NB4 (cell line): ENCODE results near the gene LAG3.

Experiments
- DNase-seq: peaks from one replicate; pipeline ENCODE4 v3.0.0; 2010; ENCODE audit warnings: low read depth
- H3K4me3 ChIP-seq: one replicate; pipeline ENCODE4 v1.5.1; 2011; ENCODE audit warnings: mild to moderate bottlenecking, low read depth, low read length, moderate library complexity
- CTCF ChIP-seq: IDR thresholded peaks from one replicate; pipeline ENCODE4 v1.5.1; 2012; ENCODE audit warnings: low read depth, low read length
- MAX ChIP-seq: IDR thresholded peaks from 2 replicates; pipeline ENCODE4 v1.6.1; 2011; ENCODE audit warnings: low read depth, low read length
- MYC ChIP-seq: IDR thresholded peaks from 2 replicates; pipeline ENCODE4 v1.6.1; 2011; ENCODE audit warnings: low read depth, low read length
- POLR2A ChIP-seq: IDR thresholded peaks from 2 replicates; pipeline ENCODE4 v1.6.1; 2011; ENCODE audit warnings: mild to moderate bottlenecking; ENCODE audit not compliant: insufficient read length; ENCODE audit errors: extremely low read depth

Gene LAG3

GRCh38 chr12:6752921-6753771 lies 19.2 kb upstream of the LAG3 start, which contains the start of gene MLF2:
MLF2 (minus strand) TSS chr12:6753141; CDS start chr12:6752334, 807 bp downstream.
- H3K4me3 ChIP-seq: peak within 1 kb of the TSS; percentile 83
- DNase-seq: peak; percentile 98
- peak; percentile 87 for TF ChIP-seq CTCF
- peak; percentile 74 for TF ChIP-seq MYC
- peak; percentile 89 for TF ChIP-seq POLR2A
- TF ChIP-seq MAX: peak; percentile 55

GRCh38 chr12:6753772-6754356 lies 18.5 kb upstream of the LAG3 start:
- no peak overlapping the region for H3K4me3 ChIP-seq
- DNase-seq: no peak
- no peak for TF ChIP-seq POLR2A
- TF ChIP-seq MYC: no peak
- TF ChIP-seq MAX: no peak
- TF ChIP-seq CTCF: no peak

- no peak for TF ChIP-seq CTCF
- TF ChIP-seq MYC: no peak
- TF ChIP-seq POLR2A: no peak
- no peak for TF ChIP-seq MAX
- no peak overlapping the region for H3K4me3 ChIP-seq
- no peak for DNase-seq
Measured at GRCh38 chr12:6754411-6754810, 17.9 kb upstream of the LAG3 start.

GRCh38 chr12:6757028-6757690 lies 15.2 kb upstream of the LAG3 start:
- H3K4me3 ChIP-seq: no peak overlapping the region
- no peak for TF ChIP-seq MAX
- no peak for TF ChIP-seq CTCF
- TF ChIP-seq POLR2A: no peak
- no peak for TF ChIP-seq MYC
- DNase-seq: no peak

GRCh38 chr12:6758506-6759095 lies 13.7 kb upstream of the LAG3 start:
- no peak overlapping the region for H3K4me3 ChIP-seq
- no peak for DNase-seq
- no peak for TF ChIP-seq MAX
- no peak for TF ChIP-seq MYC
- TF ChIP-seq POLR2A: no peak
- no peak for TF ChIP-seq CTCF
